ENCODE measurements around the gene DCAF15.

Gene DCAF15

DNA sequence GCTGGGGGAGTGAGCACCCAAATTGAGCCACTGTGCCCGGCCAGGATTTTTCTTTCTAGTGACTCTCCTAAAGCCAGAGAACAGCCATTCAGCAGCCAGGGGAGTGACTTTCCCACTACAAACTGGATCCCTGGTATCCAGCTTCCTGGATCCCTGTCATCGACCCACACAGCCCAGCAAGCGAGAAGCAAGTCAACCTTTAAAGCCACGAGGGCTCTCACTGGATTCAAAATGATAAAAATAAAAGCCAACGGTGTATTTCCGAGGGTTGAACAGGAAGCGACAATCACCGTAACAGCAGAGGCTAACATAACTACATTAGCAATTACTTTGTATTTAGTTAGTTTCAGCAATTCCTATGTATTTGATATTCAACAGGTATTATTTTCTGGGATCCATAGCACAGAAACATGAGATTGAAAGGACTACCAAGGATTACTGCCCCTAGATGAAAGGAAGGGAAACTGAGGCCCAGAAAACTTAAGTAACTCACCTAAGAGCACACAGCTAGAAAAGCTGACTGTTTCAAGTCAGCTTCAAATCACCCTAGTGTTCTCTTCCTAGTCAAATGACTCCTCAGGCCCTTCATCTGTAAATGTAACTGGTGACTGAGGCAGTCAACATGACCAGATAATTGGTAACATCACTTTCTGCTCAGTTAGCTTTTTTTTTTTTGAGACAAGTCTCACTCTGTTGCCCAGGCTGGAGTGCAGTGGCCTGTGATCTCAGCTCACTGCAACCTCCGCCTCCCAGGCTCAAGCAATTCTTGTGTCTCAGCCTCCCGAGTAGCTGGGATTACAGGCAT is 51.1 kb downstream of the DCAF15 start:
- Mint-ChIP-seq H3K27ac (peak overlapping the region; percentile 94 to 97), H3K36me3 (ENCODE audit: insufficient read depth) (peaks cover 37% of the 10 kb centered on the region), H3K4me3 (peak overlapping the region; percentile 69 to 79), H3K27me3 (no peaks in the 10 kb centered on the region), H3K4me1 (ENCODE audit: low read depth in 2 of 2) (peaks cover 37 to 38% of the 10 kb centered on the region in 2 donors), H3K9me3 (no peaks in the 10 kb centered on the region)
- DNase-seq (no peak), ATAC-seq (replicated peaks) (no peak)

- peak overlapping the region; percentile 100 for H3K27ac Mint-ChIP-seq
- no peaks in the 10 kb centered on the region for H3K27me3 Mint-ChIP-seq
- no peak for ATAC-seq (replicated peaks)
- peak overlapping the region; percentile 65 to 73 for H3K4me3 Mint-ChIP-seq
- peaks cover 40% of the 10 kb centered on the region for H3K36me3 Mint-ChIP-seq (ENCODE audit: insufficient read depth)
- no peaks in the 10 kb centered on the region for H3K9me3 Mint-ChIP-seq
- DNase-seq = no peak
- peaks cover 38% of the 10 kb centered on the region in 2 donors for H3K4me1 Mint-ChIP-seq (ENCODE audit: low read depth in 2 of 2)
These were observed 52.5 kb downstream of the DCAF15 start for GRCh38 chr19:14004619-14005348.

- Mint-ChIP-seq H3K27ac (peak overlapping the region; percentile 100), H3K36me3 (ENCODE audit: insufficient read depth) (peaks cover 40% of the 10 kb centered on the region), H3K27me3 (no peaks in the 10 kb centered on the region), H3K4me1 (ENCODE audit: low read depth in 2 of 2) (peaks cover 38% of the 10 kb centered on the region in 2 donors), H3K4me3 (peak overlapping the region; percentile 85 to 90), H3K9me3 (no peaks in the 10 kb centered on the region)
- peak; percentile 53 for ATAC-seq (replicated peaks)
- peak; percentile 88 to 92 (median 90) for DNase-seq
These were observed 53.2 kb downstream of the DCAF15 start for GRCh38 chr19:14005349-14006084.

GRCh38 chr19:14006085-14006765 is 53.9 kb downstream of the DCAF15 start, which contains the start of gene RFX1:
Gene RFX1, minus strand, starts transcription at chr19:14006320. Its CDS starts 12,477 bp downstream, at chr19:13993843.
- Mint-ChIP-seq H3K4me1 (ENCODE audit: low read depth in 2 of 2) (peaks cover 34% of the 10 kb centered on the region in 2 donors), H3K9me3 (no peaks in the 10 kb centered on the region), H3K27me3 (no peaks in the 10 kb centered on the region), H3K36me3 (ENCODE audit: insufficient read depth) (peaks cover 40% of the 10 kb centered on the region), H3K27ac (peak within 1 kb of the TSS; percentile 100), H3K4me3 (peak within 1 kb of the TSS; percentile 85 to 90)
- peak; percentile 70 for ATAC-seq (replicated peaks)
- DNase-seq = peak; percentile 100

DNA sequence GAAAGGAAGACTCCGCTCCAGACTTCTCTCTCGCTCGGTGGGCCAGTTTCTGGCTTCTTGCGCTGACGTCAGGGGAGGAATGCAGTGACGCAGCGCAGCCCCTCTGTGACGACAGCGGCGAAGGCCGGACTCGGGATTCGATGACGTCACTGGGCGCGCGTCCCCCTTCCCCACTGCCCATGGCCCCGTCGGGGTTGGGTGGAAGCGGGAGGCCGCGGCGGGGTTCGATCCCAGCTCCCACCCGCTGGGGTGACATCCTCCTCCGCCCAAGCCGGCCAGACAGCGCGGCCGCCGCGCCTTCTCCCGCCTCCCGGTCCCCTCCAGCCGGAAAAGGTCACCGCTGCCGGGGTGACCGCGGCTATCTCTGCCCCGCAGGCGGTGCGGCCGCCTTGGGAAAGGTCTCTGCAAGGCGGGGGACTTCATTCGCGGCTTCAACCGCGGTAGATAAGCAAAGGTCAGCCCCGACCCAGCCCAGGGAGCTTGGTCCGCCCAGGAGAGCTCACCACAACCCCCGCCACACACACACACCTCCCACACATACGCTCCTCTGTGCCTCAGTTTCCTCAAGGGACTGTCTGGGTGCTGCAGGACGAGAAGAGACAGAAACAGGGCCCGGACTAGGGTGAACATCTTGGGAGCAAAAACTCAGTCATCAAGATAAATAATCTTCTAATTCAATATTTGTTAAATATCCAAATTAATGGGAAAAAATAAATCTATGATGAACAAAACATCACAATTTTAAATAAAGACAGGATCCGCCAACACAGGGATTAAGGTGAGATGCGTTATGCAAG is 54.7 kb downstream of the DCAF15 start:
- no peaks in the 10 kb centered on the region for H3K27me3 Mint-ChIP-seq
- H3K27ac Mint-ChIP-seq = peak overlapping the region; percentile 100
- H3K36me3 Mint-ChIP-seq (ENCODE audit: insufficient read depth) = peaks cover 36% of the 10 kb centered on the region
- no peaks in the 10 kb centered on the region for H3K9me3 Mint-ChIP-seq
- DNase-seq (no peak), ATAC-seq (replicated peaks) (no peak)
- peak overlapping the region; percentile 85 to 90 for H3K4me3 Mint-ChIP-seq
- peaks cover 33 to 34% of the 10 kb centered on the region in 2 donors for H3K4me1 Mint-ChIP-seq (ENCODE audit: low read depth in 2 of 2)
